Activated CD8-positive, alpha-beta memory T cell treated with anti-CD3 and anti-CD28 coated beads for 1 hour (primary cell): ENCODE measurements around the gene WNK1.
A peak's percentile ranks its signal among the peaks of the same experiment; 100 is the strongest.
"Not testable (repeated sequence)": the region's sequence is repeated elsewhere in the genome, so short reads cannot be mapped to it uniquely, and the experiment has no call there.

Experiments
- DNase-seq, 2 donors: peaks; one replicate each; pipeline ENCODE4 v3.0.0-alpha.2; 2020; ENCODE audit warnings: low read depth in 1 of 2; ENCODE audit errors: extremely low read depth in 1 of 2

The WNK1 gene

DNA sequence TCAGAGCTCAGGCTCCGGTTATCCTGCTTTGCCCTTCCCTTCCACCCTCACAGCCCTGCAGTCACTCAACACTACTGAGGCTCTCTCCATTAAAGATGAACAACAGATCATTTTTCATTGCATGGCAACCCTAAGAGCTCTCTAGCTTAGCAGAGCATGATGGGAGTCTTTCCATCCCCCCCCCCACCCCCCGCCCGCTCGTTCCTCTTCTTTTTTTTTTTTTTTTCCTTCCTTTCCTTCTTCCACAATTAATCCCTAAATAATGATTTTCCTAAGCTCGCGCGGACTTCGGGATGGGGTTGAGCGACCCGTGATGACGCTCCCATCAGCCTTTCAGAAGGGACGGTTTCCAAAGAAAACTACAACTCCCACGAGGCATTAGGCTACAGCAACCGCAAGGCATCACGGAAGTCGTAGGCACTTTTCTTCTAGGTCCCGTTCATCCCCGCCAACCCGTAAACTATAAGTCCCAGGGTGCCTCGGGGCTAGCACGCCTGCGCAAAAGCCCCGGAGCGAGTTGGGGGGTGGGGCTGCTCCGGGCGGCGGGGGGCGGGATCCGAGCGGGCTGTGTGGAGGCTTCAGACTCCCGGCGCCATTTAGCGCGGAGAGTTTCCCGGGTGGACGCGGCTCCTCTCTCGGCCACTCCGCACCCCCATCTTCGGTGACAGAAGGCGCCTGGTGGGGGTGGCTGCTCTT, at the start of gene WNK1:
TSS of gene WNK1 (plus strand) at position 581 of the 696 bp plus-strand sequence. CDS start 987 bp downstream, outside the sequence.
- peak; percentile 93 to 97 for DNase-seq

DNA sequence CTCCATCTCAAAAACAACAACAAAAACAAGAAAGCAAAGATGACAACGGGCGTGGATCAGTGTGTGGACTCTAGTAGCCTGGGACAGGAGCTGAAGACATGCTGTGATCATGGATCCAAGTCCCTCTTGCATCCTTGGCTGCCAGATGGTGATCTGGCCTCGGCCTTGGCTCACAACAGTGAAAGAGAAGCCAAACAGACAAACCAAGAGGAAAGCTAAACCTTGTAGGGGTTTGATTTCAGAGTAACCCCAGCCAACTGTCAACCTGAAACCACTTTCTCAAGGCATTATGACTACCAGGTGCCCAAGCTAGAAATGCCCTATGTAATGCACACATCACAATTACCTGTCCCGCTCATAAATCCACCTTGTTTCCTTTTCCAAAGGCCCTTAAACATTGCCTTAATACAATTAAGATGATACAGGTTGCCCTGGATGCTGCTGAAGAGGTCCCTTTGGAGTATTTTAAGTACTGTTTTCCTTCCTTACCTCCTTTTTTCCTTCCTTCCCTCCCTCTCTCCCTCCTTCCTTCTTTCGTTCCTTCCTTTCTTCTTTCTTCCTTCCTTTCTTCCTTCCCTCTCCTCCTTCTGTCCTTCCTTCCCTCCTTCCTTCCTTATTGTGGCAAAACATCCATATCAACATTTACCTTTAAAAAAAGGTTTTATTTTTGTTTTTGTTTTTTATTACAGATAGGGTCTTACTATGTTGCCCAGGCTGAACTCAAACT, 47.7 kb upstream of the WNK1 start:
- DNase-seq, result no peak

DNA sequence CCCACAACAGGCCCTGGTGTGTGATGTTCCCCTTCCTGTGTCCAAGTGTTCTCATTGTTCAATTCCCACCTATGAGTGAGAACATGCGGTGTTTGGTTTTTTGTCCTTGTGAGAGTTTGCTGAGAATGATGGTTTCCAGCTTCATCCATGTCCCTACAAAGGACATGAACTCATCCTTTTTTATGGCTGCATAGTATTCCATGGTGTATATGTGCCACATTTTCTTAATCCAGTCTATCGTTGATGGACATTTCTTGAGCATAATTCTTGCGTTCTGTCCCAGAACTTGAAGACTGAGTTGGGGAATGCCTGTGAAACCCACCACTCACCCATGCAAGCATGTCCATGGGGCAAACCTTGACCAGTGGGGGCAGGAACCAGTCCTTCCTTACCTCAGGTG, 44.3 kb upstream of the WNK1 start:
- DNase-seq, result not testable (repeated sequence)

DNA sequence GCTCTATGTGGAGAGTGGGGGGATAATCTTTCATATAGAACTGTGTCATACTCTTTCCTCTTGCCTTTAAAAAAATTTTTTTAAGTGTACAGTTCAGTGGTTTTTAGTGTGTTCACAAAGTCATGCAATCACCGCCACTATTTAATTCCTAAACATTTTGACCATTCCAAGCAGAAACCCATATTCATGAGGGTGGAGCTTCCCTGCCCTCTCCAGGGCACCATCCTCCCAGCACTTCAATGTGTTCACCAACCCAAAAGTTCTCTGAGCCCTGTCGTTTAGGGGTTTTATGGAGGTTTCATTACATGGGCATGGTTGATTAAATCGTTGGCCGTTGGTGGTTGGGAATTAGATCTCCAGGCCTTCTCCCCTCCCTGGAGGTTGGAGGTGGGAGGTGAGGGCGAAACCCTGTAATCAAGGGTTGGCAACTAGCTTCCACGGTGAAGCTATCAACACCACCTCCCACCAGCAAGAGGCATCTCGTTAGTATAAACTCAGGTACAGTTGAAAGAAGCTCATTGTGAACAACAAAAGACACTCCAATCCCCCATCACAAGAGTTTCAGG, 42.8 kb upstream of the WNK1 start:
- no peak for DNase-seq

DNA sequence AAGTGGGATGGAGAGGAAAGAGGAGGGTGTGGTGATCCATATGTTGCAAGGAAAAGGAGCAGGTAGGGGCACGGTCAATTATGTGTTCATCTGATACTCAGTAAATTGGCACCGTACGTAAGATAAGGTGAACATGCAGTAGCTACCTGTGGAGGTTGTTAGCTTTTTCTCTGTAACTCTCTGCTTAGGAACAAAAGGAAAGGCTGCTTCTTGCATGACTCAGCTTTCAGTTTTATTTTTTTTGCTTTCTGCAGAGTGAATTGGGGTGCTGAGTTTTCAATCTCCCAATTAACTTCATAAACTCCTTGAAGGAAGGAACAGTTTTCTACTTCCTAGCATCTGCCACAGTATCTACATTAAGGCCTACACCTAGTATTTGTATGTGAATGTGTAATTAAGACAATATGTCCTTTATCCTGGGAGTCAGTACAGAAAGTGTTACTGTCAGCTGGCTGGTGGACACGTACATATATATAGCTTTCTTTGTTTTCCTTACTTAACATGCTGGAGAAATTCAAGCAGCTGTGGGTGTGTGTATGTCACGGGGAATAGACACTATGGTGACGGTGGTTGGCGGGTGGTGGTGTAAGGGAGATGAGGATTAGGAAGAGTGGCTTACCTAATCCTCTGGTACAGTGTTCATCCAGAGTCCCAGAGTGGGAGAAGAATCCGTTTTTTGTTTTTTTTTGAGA, 40.1 kb upstream of the WNK1 start:
- DNase-seq, result no peak

DNA sequence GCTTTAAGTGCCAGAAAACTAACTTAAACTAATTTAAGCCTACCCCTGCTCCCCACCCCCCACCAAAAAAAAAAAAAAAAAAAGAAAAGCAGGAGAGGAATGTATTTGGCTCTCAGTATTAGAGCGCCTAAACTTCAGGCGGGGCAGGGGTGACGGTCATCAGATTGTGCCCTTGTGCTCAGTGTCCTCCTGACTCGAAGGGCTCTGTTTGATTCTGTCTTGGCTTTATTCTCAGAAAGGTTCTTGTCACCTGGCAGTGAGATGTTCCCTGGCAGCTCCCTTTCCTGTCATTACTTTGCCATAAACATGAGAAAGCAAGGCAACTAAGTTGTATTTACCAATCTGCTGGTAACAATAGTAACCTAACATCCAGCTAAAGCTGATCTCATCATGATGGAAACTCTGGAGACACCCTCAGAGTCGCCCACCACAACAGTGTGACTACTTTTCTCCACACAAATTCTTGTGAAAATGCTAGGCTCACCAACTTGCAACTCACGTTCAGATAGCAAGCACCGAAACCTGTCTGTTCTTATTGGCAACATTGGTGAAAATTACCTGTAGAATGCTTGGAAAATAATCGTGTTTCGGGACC, 39.0 kb upstream of the WNK1 start:
- no peak for DNase-seq

DNA sequence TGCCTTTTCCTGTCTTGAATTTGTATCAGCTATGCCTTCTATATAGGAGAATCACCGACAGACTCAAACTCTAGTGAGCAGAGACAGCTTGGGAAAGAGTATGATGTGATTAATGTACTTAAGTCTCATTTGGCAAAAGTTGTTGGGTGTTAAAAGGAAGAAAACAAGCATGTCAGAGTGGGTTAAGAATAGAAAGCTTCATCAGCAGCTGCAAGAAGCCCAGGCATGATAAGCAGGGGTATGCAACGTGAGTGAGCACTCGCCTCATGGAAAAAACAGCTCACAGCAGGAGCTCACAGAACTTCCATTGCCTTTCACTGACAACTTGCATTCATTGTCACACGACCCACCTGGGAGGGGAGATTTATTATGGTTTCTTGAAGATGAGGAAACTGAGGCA, 35.9 kb upstream of the WNK1 start:
- no peak for DNase-seq

DNA sequence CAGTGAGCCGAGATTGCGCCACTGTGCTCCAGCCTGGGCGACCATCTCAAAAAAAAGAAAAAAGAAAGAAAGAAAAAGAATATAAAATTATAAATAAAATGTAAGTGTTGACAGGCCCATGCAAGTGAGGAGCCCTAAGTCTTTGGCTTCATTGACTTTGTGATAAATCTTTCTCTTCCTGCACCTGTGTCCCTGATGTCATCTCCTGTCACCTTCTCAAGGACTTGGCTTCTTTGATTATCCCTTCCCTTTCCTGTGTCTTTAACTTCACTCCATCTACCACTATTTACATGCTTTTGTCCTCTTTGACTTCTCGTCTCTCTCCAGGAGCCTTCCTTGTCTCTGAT, 33.6 kb upstream of the WNK1 start:
- no peak for DNase-seq

DNA sequence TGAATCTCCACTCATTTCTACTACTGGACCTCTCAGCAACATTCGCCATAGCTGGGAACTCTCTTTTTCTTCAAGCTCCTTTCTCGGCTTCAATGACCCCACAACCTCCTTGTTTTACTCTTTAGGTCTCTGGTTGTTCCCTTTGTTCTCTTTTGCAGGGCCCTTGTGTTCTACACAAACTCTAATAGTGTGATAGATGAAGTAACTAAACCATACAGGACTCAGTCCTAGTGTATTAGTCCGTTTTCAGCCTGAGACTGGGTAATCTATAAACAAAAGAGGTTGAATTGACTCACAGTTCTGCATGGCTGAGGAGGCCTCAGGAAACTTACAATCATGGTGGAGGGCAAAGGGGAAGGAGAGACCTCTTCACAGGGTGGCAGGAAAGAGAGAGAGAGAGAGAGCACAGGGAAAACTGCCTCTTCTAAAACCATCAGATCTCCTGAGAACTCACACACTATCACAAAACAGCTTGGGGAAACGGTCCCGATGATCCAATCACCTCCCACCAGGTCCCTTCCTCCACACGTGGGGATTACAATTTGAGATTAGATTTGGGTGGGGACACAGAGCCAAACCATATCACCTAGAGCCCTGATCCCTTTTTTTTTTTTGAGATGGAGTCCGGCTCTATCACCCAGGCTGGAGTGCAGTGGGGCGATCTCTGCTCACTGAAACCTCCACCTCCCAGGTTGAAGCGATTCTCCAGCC, 32.0 kb upstream of the WNK1 start:
- DNase-seq, result no peak

DNA sequence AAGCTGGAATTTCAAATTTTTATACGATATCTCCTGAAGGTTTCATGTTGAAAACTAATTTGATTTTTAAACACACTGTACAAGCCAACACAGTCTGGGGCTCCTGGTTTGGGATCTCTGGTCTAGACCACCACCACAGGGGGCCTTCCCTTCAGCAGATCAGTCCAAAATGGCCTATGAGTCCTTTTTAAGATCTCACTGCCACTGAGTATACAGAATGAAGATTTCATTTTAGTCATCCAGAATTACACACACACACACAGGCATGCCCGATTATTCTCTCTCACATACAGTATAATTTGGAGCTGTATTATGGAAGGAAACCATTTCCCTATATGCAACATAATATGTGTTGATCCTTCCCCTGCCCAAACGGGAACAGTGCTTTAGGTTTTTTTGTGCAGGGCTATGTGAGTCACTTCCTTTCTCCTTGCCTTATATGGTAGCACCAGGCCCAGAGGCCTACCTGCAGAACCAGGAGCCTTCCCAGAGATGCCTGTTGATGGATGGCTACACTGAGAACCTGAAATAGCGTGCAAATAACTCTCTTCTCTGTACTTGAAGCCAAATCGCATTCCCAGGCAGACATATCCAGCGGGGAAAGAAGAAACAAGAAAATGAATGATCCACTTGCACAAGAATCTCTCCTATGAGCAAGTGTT, 28.1 kb upstream of the WNK1 start:
- DNase-seq, result no peak

DNA sequence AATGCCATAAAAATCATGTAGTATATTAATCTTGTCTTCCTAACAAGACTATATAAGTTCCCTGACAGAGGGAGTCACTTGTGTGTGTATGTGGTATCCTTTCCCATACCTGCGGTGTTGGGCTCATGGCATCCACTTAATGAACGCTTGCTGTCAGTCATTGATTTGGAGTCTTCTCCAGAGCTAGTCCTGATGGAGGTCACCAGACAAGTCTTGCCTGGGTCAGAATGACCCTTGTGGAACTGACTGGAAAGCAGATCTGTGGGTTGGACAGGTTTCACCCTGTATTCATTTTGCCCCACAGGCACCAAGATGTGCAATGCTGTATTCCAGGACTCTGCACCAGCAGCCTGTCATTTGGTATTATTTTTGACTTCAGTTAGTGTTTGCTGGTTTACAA, 27.3 kb upstream of the WNK1 start:
- no peak for DNase-seq

DNA sequence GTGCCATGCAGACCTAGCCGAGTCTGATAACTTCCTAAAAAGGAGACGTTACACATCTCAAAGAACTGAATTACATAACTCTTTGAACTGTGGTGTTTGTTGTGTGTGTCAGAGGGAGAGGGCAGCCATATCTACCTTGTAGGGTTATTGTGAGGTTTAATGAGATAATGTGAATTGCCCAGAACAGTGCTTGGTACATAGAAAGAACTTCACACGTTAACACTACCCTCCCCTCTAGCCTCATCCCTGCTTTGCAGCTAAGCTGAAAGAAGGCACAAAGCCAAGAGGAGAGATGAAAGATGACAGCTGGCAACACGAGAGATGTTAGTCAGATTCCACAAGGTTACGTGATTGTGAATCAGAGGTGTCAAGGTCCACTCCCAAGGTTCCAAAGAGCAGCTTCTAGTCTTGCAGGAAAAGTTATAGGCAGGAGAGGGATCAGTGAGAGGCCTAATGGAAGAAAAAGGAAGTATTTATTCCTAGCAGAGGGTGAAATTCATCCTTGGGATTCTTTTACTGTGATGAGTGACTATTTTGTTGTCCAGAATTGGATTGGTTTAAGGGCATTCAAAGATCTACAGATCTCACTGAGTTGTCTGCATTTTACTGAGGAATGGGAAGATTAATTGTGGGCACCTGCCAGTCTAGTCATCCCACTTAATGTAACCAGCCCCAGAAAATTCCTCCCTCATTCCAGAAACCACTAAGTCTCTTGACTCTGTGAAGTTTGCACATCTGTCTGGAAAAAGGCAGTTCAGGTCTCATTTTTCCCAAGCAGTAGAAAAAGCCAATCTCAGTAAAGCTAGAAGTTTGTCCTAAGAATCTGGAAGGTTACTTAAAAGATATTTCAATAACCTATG, 25.9 kb upstream of the WNK1 start:
- DNase-seq, result no peak

DNA sequence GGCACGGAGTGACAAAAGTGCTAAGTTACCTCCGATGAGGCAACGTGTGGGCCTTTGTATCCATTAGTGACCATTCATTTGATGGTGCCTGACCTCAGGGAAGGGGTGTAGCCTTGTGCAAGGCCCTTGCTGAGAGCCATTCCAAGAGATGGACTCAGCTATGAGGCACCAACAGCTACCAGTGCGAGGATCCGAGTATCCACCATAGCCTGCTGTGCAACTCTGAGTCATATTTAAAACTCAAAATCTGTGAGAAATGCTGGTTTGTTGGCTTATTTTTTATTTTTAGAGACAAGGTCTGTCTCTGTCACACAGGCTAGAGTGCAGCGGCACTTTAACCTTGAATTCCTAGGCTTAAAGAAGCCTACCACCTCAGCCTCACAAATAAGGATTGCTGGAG, 25.1 kb upstream of the WNK1 start:
- DNase-seq, result no peak

DNA sequence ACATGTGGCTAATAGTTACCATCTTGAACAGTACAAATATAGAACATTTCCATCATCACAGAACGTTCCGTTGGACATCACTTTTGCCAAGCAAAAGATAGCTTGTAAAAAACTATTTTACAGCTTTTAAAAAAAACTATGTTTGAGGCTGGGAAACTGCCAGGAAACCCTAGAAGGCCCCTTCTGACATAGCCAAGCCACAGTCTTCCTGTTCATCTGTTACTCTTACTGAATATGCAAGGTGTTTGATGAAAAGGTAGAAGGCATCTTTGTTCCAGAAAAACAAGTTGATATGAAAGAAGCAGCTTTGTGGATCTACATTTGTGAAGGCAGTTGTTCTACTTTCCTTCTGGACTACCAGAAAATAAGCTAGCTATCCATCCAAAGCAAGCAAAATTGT, 23.6 kb upstream of the WNK1 start:
- no peak for DNase-seq

DNA sequence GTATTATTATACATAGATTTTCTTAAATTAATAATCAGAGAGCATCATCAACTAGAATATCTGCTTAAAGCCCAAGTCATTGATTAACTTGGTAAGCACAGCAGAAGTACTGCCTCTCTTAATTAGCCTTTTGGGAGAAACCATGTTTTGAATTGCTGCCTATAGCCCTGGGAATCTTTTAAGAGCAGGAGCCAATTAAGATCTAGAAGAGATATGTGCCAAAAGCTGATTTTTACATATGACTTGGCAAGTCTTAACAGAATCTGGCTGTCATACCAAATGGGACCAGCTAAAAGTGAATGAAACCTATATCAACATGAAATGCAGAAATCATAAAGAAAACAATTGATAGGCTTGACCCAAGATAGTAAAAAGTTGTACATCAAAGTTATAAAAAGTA, 23.2 kb upstream of the WNK1 start:
- no peak for DNase-seq

DNA sequence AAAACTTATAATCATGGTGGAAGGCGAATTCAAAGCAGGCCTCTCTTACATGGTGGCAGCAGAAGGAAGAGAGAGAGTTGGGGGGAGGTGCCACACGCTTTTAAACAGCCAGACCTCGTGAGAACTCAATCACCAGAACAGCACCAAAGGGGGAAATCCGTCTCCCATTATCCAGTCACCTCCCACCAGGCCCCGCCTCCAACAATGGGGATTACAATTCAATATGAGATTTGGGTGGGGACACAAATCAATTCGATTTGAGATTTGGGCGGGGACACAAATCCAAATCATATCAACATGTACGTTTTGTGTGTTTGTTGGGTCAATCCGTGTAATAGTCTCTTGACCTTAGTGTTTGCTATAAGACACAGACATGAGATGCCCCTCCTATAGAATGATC, 21.8 kb upstream of the WNK1 start:
- DNase-seq, result no peak

DNA sequence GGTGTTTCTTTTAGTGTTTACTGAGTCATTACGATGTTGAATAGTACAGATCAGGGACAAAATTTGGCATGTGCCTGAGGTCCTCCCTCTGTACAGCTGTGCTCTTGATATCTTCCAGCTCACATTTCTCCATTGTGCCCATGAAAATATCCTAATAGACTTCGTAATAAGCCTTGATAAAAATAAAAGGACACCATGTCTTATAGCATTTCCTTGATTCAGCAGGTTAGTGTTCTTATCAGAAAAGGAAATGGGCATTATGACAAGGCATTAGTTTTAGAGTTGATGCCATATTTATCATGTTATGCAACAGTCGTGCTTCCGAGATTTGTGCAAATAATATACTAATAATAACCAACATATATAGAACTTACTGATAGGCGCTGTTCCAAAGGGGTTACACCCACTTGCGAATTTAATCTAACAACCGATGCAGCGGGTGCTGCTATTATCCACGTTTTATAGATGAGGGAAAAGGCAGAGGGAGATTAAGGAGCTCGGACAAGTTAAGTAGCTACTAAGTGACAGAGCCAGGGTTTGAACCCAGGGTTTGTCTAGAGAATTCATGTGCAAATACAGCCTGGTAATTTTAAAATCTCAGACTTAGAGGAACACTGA, 15.1 kb upstream of the WNK1 start:
- DNase-seq, result no peak

DNA sequence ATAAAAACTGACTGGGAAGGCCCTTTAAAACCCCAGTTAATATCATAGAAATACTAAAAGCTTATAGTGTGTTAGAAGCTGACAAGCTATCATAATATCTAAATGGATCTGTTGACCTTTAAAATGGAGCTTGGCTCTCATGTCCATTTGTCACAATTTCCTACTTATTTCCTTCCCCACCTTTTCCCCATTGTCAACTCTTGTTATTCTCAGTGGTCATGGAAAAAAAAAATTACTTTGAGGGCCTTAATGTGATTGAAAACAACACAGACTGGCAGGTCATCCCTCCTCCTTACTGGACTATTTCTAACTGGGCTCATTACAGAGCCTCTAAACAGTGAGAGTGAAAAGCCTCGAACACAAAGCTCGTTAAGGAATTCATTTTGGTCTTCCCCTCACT, 13.7 kb upstream of the WNK1 start:
- no peak for DNase-seq

DNA sequence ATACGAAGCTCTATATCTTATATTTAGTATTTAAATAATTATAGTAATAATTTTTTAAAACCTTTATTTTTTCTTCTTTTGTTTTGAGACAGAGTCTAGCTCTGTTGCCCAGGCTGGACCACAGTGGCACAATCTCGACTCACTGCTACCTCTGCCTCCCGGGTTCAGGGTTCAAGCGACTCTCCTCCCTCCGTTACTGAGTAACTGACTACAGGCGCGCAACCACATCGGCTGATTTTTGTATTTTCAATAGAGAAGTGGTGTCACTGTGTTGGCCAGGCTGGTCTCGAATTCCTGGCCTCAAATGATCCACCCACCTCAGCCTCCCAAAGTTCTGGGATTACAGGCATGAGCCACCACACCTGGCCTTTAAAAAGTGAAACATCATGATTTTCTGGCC, 13.0 kb upstream of the WNK1 start:
- no peak for DNase-seq
